ENCODE data around the gene CXCL17. TPM values are rescaled to one million over a fixed set of nuclear protein-coding genes. Genes with fewer than 3 reads are reported as not detected.

The CXCL17 gene
- total and polyA plus RNA-seq, 2 experiments from 2014 or later: 0.39 TPM; not detected in 1

GRCh38 chr19:42400404-42400803 is 42.3 kb downstream of the CXCL17 start (continued):
- TF ChIP-seq ZNF462 (CRISPR knock-in tag; IDR thresholded peaks at IDR 0.05) (no peak), EZH2 (IDR thresholded peaks at IDR 0.05; ENCODE audit: low read depth, unreplicated experiment) (no peak), POLR2AphosphoS5 (IDR thresholded peaks at IDR 0.05; ENCODE audit: low read depth) (no peak), NANOG (IDR thresholded peaks at IDR 0.05; ENCODE audit: borderline replicate concordance) (no peak), JUNB (IDR thresholded peaks at IDR 0.05; ENCODE audit: unreplicated experiment) (no peak), STAT1 (IDR thresholded peaks at IDR 0.05; ENCODE audit: unreplicated experiment) (no peak), ZNF331 (CRISPR knock-in tag; IDR thresholded peaks at IDR 0.05; ENCODE audit: low read depth) (no peak), ETS1 (IDR thresholded peaks at IDR 0.05) (no peak), CREB1 (CRISPR knock-in tag; IDR thresholded peaks at IDR 0.05; ENCODE audit: low read depth) (no peak), ZNF114 (CRISPR knock-in tag; IDR thresholded peaks at IDR 0.05) (no peak)
- TF ChIP-seq, protein P1, sequence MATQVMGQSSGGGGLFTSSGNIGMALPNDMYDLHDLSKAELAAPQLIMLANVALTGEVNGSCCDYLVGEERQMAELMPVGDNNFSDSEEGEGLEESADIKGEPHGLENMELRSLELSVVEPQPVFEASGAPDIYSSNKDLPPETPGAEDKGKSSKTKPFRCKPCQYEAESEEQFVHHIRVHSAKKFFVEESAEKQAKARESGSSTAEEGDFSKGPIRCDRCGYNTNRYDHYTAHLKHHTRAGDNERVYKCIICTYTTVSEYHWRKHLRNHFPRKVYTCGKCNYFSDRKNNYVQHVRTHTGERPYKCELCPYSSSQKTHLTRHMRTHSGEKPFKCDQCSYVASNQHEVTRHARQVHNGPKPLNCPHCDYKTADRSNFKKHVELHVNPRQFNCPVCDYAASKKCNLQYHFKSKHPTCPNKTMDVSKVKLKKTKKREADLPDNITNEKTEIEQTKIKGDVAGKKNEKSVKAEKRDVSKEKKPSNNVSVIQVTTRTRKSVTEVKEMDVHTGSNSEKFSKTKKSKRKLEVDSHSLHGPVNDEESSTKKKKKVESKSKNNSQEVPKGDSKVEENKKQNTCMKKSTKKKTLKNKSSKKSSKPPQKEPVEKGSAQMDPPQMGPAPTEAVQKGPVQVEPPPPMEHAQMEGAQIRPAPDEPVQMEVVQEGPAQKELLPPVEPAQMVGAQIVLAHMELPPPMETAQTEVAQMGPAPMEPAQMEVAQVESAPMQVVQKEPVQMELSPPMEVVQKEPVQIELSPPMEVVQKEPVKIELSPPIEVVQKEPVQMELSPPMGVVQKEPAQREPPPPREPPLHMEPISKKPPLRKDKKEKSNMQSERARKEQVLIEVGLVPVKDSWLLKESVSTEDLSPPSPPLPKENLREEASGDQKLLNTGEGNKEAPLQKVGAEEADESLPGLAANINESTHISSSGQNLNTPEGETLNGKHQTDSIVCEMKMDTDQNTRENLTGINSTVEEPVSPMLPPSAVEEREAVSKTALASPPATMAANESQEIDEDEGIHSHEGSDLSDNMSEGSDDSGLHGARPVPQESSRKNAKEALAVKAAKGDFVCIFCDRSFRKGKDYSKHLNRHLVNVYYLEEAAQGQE (IDR thresholded peaks at IDR 0.05; ENCODE audit: unreplicated experiment): no peak

All from GM23338 (cell line).